ENCODE data around the gene IP6K1.

IP6K1 gene

GRCh38 chr3:49683162-49683561 lies 103.2 kb downstream of the IP6K1 start:
- no peak for DNase-seq
- Histone ChIP-seq H3K4me2 (ENCODE audit: low read length) (no peak overlapping the region), H3K27ac (ENCODE audit: low read depth, low read length) (no peak overlapping the region), H2BK120ac (ENCODE audit: low read depth, low read length) (no peak overlapping the region), H3K79me1 (ENCODE audit: low read length) (no peaks in the 10 kb centered on the region), H2AK5ac (ENCODE audit: low read length) (no peak overlapping the region), H3K4ac (ENCODE audit: low read depth, low read length) (no peak overlapping the region), H3K56ac (ENCODE audit: low read length) (no peak overlapping the region), H4K5ac (ENCODE audit: low read length) (no peak overlapping the region), H3K79me2 (ENCODE audit: control insufficient read depth, insufficient read depth, low read length) (no peaks in the 10 kb centered on the region), H3K18ac (ENCODE audit: low read length) (no peak overlapping the region), H4K8ac (ENCODE audit: low read depth, low read length) (no peak overlapping the region), H3K23ac (ENCODE audit: low read length) (no peak overlapping the region), H2BK15ac (replicated peaks; ENCODE audit: low read depth) (no peak overlapping the region), H3K27me3 (ENCODE audit: insufficient read depth, low read length, poor library complexity) (no peaks in the 10 kb centered on the region), H3K4me3 (ENCODE audit: low read length) (no peak overlapping the region), H2BK5ac (ENCODE audit: low read length) (no peak overlapping the region), H3K36me3 (ENCODE audit: control insufficient read depth, insufficient read depth, low read length) (peaks cover 18% of the 10 kb centered on the region), H3K4me1 (ENCODE audit: control insufficient read depth, low read depth, low read length) (no peaks in the 10 kb centered on the region), H3K9ac (ENCODE audit: low read length) (no peak overlapping the region)
- no CpG with 5 or more reads among the region's 6 CpGs for WGBS (ENCODE audit: extremely low coverage, insufficient coverage, low lambda C conversion rate)

- Histone ChIP-seq H3K4me1 (ENCODE audit: control insufficient read depth, low read depth, low read length) (no peaks in the 10 kb centered on the region), H3K23ac (ENCODE audit: low read length) (no peak overlapping the region), H3K36me3 (ENCODE audit: control insufficient read depth, insufficient read depth, low read length) (peaks cover 20% of the 10 kb centered on the region), H3K27ac (ENCODE audit: low read depth, low read length) (no peak overlapping the region), H3K4me3 (ENCODE audit: low read length) (no peak overlapping the region), H2BK120ac (ENCODE audit: low read depth, low read length) (no peak overlapping the region), H3K27me3 (ENCODE audit: insufficient read depth, low read length, poor library complexity) (no peaks in the 10 kb centered on the region), H2BK15ac (replicated peaks; ENCODE audit: low read depth) (no peak overlapping the region), H2BK5ac (ENCODE audit: low read length) (no peak overlapping the region), H3K79me1 (ENCODE audit: low read length) (no peaks in the 10 kb centered on the region), H3K4me2 (ENCODE audit: low read length) (no peak overlapping the region), H3K56ac (ENCODE audit: low read length) (no peak overlapping the region), H3K9ac (ENCODE audit: low read length) (no peak overlapping the region), H3K18ac (ENCODE audit: low read length) (no peak overlapping the region), H4K5ac (ENCODE audit: low read length) (no peak overlapping the region), H3K79me2 (ENCODE audit: control insufficient read depth, insufficient read depth, low read length) (no peaks in the 10 kb centered on the region), H4K8ac (ENCODE audit: low read depth, low read length) (no peak overlapping the region), H2AK5ac (ENCODE audit: low read length) (no peak overlapping the region), H3K4ac (ENCODE audit: low read depth, low read length) (no peak overlapping the region)
- WGBS (ENCODE audit: extremely low coverage, insufficient coverage, low lambda C conversion rate): no CpG with 5 or more reads among the region's 4 CpGs
- DNase-seq: no peak
These were observed 104.8 kb downstream of the IP6K1 start for GRCh38 chr3:49681543-49681942.

DNA sequence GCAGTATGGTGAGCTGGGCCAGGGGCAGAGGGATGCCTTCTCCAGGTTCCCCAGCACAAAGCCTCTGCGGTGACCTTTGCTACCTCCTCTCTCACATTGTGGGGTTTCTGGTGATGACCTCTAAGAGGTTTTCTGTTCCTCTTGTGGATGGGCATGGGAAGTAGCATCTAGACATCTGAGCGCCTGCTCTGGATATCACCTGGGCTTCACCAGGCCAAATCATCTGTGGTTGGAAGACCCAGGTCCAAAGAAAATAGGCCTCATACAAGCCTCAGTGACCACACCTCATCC lies 105.2 kb downstream of the IP6K1 start:
- no peak overlapping the region for H3K4me2 ChIP-seq (ENCODE audit: low read length)
- H3K27me3 ChIP-seq (ENCODE audit: insufficient read depth, low read length, poor library complexity): no peaks in the 10 kb centered on the region
- no peak overlapping the region for H2AK5ac ChIP-seq (ENCODE audit: low read length)
- no peaks in the 10 kb centered on the region for H3K79me1 ChIP-seq (ENCODE audit: low read length)
- no peaks in the 10 kb centered on the region for H3K4me1 ChIP-seq (ENCODE audit: control insufficient read depth, low read depth, low read length)
- no peak overlapping the region for H3K23ac ChIP-seq (ENCODE audit: low read length)
- no peak overlapping the region for H3K18ac ChIP-seq (ENCODE audit: low read length)
- no peak overlapping the region for H2BK120ac ChIP-seq (ENCODE audit: low read depth, low read length)
- no peak overlapping the region for H3K9ac ChIP-seq (ENCODE audit: low read length)
- no peak overlapping the region for H2BK5ac ChIP-seq (ENCODE audit: low read length)
- H3K4ac ChIP-seq (ENCODE audit: low read depth, low read length): no peak overlapping the region
- no CpG with 5 or more reads among the region's 2 CpGs for WGBS (ENCODE audit: extremely low coverage, insufficient coverage, low lambda C conversion rate)
- H3K4me3 ChIP-seq (ENCODE audit: low read length): no peak overlapping the region
- H3K56ac ChIP-seq (ENCODE audit: low read length): no peak overlapping the region
- H3K79me2 ChIP-seq (ENCODE audit: control insufficient read depth, insufficient read depth, low read length): no peaks in the 10 kb centered on the region
- H3K36me3 ChIP-seq (ENCODE audit: control insufficient read depth, insufficient read depth, low read length): peaks cover 21% of the 10 kb centered on the region
- H3K27ac ChIP-seq (ENCODE audit: low read depth, low read length): no peak overlapping the region
- no peak overlapping the region for H4K5ac ChIP-seq (ENCODE audit: low read length)
- H2BK15ac ChIP-seq (replicated peaks; ENCODE audit: low read depth): no peak overlapping the region
- no peak for DNase-seq
- H4K8ac ChIP-seq (ENCODE audit: low read depth, low read length): no peak overlapping the region

DNA sequence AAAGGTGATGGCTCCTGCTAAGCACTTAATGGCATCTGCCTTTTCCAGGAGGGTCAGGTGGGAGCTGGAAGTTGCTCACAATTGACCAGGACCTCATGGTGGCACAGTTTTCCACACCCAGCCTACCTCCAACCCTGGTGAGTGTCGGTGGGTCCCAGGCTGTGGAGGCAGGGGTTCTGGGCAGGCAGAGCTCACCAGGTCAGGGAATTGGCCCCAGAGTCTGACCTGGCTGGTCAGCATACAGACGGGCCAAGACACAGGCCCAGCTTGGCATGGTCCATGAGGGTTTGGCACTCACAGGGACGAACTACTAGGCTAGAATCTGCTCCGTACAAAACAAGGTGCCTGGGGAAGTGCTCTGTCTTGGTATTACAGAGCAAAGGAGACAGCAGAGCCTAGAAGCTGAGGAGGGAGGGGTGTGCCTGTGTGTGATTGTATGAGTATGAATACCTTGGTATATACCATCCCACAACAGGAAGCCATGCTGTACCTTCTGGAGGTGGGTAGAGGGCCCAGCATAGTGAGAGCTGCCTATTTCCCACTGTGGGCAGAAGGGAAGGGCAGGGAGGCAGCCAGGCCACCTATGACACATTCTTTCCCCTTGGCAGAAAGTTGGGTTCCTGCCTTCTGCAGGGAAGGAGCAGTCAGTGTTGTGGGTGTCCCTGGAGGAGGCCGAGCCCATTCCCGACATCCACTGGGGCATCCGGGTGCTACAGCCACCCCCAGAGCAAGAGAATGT lies 105.7 kb downstream of the IP6K1 start:
- Histone ChIP-seq H4K5ac (ENCODE audit: low read length) (no peak overlapping the region), H2BK120ac (ENCODE audit: low read depth, low read length) (no peak overlapping the region)

DNA sequence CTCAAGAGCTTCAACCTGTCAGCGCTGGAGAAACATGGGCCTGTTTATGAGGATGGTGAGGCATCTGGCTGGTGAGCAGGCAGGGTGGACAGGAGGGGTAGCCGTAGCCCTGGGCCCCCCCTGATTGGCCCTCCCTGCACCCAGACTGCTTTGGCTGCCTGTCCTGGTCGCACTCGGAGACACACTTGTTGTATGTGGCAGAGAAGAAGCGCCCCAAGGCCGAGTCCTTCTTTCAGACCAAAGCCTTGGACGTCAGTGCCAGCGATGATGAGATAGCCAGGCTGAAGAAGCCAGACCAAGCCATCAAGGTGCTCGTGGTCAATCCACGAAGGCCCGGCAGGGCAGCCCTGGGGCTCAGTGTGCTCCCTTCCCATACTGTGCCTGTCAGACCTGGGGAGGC lies 110.4 kb downstream of the IP6K1 start:
- Histone ChIP-seq H2BK15ac (replicated peaks; ENCODE audit: low read depth) (no peak overlapping the region), H3K23ac (ENCODE audit: low read length) (no peak overlapping the region), H3K56ac (ENCODE audit: low read length) (no peak overlapping the region), H3K4me2 (ENCODE audit: low read length) (no peak overlapping the region), H4K5ac (ENCODE audit: low read length) (no peak overlapping the region), H3K27ac (ENCODE audit: low read depth, low read length) (no peak overlapping the region), H3K18ac (ENCODE audit: low read length) (no peak overlapping the region), H3K27me3 (ENCODE audit: insufficient read depth, low read length, poor library complexity) (no peaks in the 10 kb centered on the region), H4K8ac (ENCODE audit: low read depth, low read length) (no peak overlapping the region), H2BK5ac (ENCODE audit: low read length) (no peak overlapping the region), H3K79me2 (ENCODE audit: control insufficient read depth, insufficient read depth, low read length) (peaks cover 10% of the 10 kb centered on the region), H3K4me3 (ENCODE audit: low read length) (no peak overlapping the region), H3K4me1 (ENCODE audit: control insufficient read depth, low read depth, low read length) (peaks cover 6% of the 10 kb centered on the region), H3K4ac (ENCODE audit: low read depth, low read length) (no peak overlapping the region), H2BK120ac (ENCODE audit: low read depth, low read length) (no peak overlapping the region), H3K9ac (ENCODE audit: low read length) (no peak overlapping the region), H3K79me1 (ENCODE audit: low read length) (peaks cover 17% of the 10 kb centered on the region), H2AK5ac (ENCODE audit: low read length) (no peak overlapping the region), H3K36me3 (ENCODE audit: control insufficient read depth, insufficient read depth, low read length) (peaks cover 13% of the 10 kb centered on the region)
- WGBS (ENCODE audit: extremely low coverage, insufficient coverage, low lambda C conversion rate): no CpG with 5 or more reads among the region's 11 CpGs
- no peak for DNase-seq

More for the DNA sequence above, 105.7 kb downstream of the IP6K1 start:
- H2BK15ac ChIP-seq (replicated peaks; ENCODE audit: low read depth): no peak overlapping the region
- no peak overlapping the region for H3K27ac ChIP-seq (ENCODE audit: low read depth, low read length)
- H3K56ac ChIP-seq (ENCODE audit: low read length): no peak overlapping the region
- H3K4me2 ChIP-seq (ENCODE audit: low read length): no peak overlapping the region
- H3K79me1 ChIP-seq (ENCODE audit: low read length): peaks cover 3% of the 10 kb centered on the region
- DNase-seq: no peak
- no peaks in the 10 kb centered on the region for H3K4me1 ChIP-seq (ENCODE audit: control insufficient read depth, low read depth, low read length)
- no peak overlapping the region for H3K4ac ChIP-seq (ENCODE audit: low read depth, low read length)
- H2BK5ac ChIP-seq (ENCODE audit: low read length): no peak overlapping the region
- H4K8ac ChIP-seq (ENCODE audit: low read depth, low read length): no peak overlapping the region
- H3K18ac ChIP-seq (ENCODE audit: low read length): no peak overlapping the region
- H3K23ac ChIP-seq (ENCODE audit: low read length): no peak overlapping the region
- H3K9ac ChIP-seq (ENCODE audit: low read length): no peak overlapping the region
- no peaks in the 10 kb centered on the region for H3K79me2 ChIP-seq (ENCODE audit: control insufficient read depth, insufficient read depth, low read length)
- peaks cover 21% of the 10 kb centered on the region for H3K36me3 ChIP-seq (ENCODE audit: control insufficient read depth, insufficient read depth, low read length)
- H3K4me3 ChIP-seq (ENCODE audit: low read length): no peak overlapping the region
- no peak overlapping the region for H2AK5ac ChIP-seq (ENCODE audit: low read length)
- WGBS (ENCODE audit: extremely low coverage, insufficient coverage, low lambda C conversion rate): no CpG with 5 or more reads among the region's 7 CpGs
- H3K27me3 ChIP-seq (ENCODE audit: insufficient read depth, low read length, poor library complexity): no peaks in the 10 kb centered on the region

GRCh38 chr3:49674497-49674983 lies 111.8 kb downstream of the IP6K1 start:
- Histone ChIP-seq H2AK5ac (ENCODE audit: low read length) (no peak overlapping the region), H3K27ac (ENCODE audit: low read depth, low read length) (no peak overlapping the region)

More at GRCh38 chr3:49674497-49674983, 111.8 kb downstream of the IP6K1 start:
- no peak overlapping the region for H4K5ac ChIP-seq (ENCODE audit: low read length)
- H2BK120ac ChIP-seq (ENCODE audit: low read depth, low read length): no peak overlapping the region
- H3K4me1 ChIP-seq (ENCODE audit: control insufficient read depth, low read depth, low read length): peaks cover 6% of the 10 kb centered on the region
- H2BK15ac ChIP-seq (replicated peaks; ENCODE audit: low read depth): no peak overlapping the region
- H3K36me3 ChIP-seq (ENCODE audit: control insufficient read depth, insufficient read depth, low read length): peaks cover 8% of the 10 kb centered on the region
- peaks cover 17% of the 10 kb centered on the region for H3K79me1 ChIP-seq (ENCODE audit: low read length)
- H3K56ac ChIP-seq (ENCODE audit: low read length): peak overlapping the region; percentile 98
- no peaks in the 10 kb centered on the region for H3K27me3 ChIP-seq (ENCODE audit: insufficient read depth, low read length, poor library complexity)
- DNase-seq: no peak
- H4K8ac ChIP-seq (ENCODE audit: low read depth, low read length): no peak overlapping the region
- no CpG with 5 or more reads among the region's 34 CpGs for WGBS (ENCODE audit: extremely low coverage, insufficient coverage, low lambda C conversion rate)
- no peak overlapping the region for H2BK5ac ChIP-seq (ENCODE audit: low read length)
- H3K4me3 ChIP-seq (ENCODE audit: low read length): peak overlapping the region; percentile 96
- H3K4ac ChIP-seq (ENCODE audit: low read depth, low read length): no peak overlapping the region
- H3K18ac ChIP-seq (ENCODE audit: low read length): peak overlapping the region; percentile 11
- H3K79me2 ChIP-seq (ENCODE audit: control insufficient read depth, insufficient read depth, low read length): peaks cover 10% of the 10 kb centered on the region
- H3K4me2 ChIP-seq (ENCODE audit: low read length): peak overlapping the region; percentile 86
- no peak overlapping the region for H3K23ac ChIP-seq (ENCODE audit: low read length)
- H3K9ac ChIP-seq (ENCODE audit: low read length): peak overlapping the region; percentile 94
